Osteocyte (in vitro differentiated cells): ENCODE data around the gene PEX14. TPM values are rescaled to one million over a fixed set of nuclear protein-coding genes. Genes with fewer than 3 reads are reported as not detected.

Experiments
- DNase-seq: peaks from one replicate; pipeline ENCODE4 v3.0.0; 2021; ENCODE audit warnings: mixed read lengths; ENCODE audit not compliant: unreplicated experiment; ENCODE audit errors: extremely low spot score
- H3K27ac Mint-ChIP-seq: one replicate; pipeline ENCODE4 v1.8.0; 2021; ENCODE audit warnings: mild to moderate bottlenecking, mixed read lengths; ENCODE audit not compliant: unreplicated experiment
- H3K27me3 Mint-ChIP-seq: one replicate; pipeline ENCODE4 v1.8.0; 2021; ENCODE audit warnings: mixed read lengths; ENCODE audit not compliant: unreplicated experiment
- H3K36me3 Mint-ChIP-seq: one replicate; pipeline ENCODE4 v1.8.0; 2021; ENCODE audit warnings: mixed read lengths; ENCODE audit not compliant: unreplicated experiment
- H3K4me1 Mint-ChIP-seq: one replicate; pipeline ENCODE4 v1.8.0; 2021; ENCODE audit warnings: mixed read lengths; ENCODE audit not compliant: unreplicated experiment
- H3K4me3 Mint-ChIP-seq: one replicate; pipeline ENCODE4 v1.8.0; 2021; ENCODE audit warnings: mild to moderate bottlenecking, moderate library complexity, mixed read lengths; ENCODE audit not compliant: unreplicated experiment
- H3K9me3 Mint-ChIP-seq: one replicate; pipeline ENCODE4 v1.8.0; 2021; ENCODE audit warnings: mixed read lengths; ENCODE audit not compliant: unreplicated experiment
- CTCF ChIP-seq: fragments of 200-600 bp; sonication (generic); IDR thresholded peaks from 2 replicates; pipeline ENCODE4 v1.5.0; 2021; ENCODE audit warnings: antibody characterized with exemption, mild to moderate bottlenecking, moderate library complexity
- total RNA-seq: library from RNA; stranded (reverse); gene quantifications from 2 replicates; pipeline ENCODE4 v1.2.1, GENCODE V29; 2021

PEX14 gene
- total RNA-seq, 1 donor from 2014 or later = 22.2 TPM

DNA sequence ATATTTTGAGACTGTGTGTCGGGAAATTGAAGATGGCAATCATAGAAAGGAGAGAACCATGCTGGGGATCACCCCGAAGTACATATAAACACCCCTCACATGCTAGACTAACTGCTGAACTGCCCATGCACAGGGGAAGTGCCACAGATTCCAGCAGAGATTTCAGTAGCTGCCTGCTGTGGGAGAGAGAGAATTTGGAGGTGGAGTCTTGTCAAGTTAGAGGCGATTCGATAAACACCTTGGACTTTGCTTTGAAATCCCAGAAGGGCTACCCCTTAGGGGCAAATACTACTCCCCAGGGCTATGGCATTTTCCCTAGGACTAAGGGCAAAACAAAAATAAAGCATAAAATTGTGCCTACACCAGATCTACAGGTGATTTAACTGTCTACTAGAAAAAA lies 103.3 kb downstream of the PEX14 start:
- peaks cover 15% of the 10 kb centered on the region for H3K36me3 Mint-ChIP-seq
- H3K27ac Mint-ChIP-seq = no peak overlapping the region
- no peak for DNase-seq
- H3K27me3 Mint-ChIP-seq = no peaks in the 10 kb centered on the region
- H3K4me3 Mint-ChIP-seq = no peak overlapping the region
- no peak for TF ChIP-seq CTCF
- H3K9me3 Mint-ChIP-seq = peaks cover 16% of the 10 kb centered on the region
- H3K4me1 Mint-ChIP-seq = peaks cover 12% of the 10 kb centered on the region

GRCh38 chr1:10583641-10584040 lies 108.9 kb downstream of the PEX14 start:
- TF ChIP-seq CTCF = no peak
- H3K36me3 Mint-ChIP-seq = peaks cover 16% of the 10 kb centered on the region
- no peaks in the 10 kb centered on the region for H3K4me1 Mint-ChIP-seq
- peaks cover 30% of the 10 kb centered on the region for H3K9me3 Mint-ChIP-seq
- no peaks in the 10 kb centered on the region for H3K27me3 Mint-ChIP-seq
- no peak overlapping the region for H3K4me3 Mint-ChIP-seq
- no peak overlapping the region for H3K27ac Mint-ChIP-seq
- no peak for DNase-seq

DNA sequence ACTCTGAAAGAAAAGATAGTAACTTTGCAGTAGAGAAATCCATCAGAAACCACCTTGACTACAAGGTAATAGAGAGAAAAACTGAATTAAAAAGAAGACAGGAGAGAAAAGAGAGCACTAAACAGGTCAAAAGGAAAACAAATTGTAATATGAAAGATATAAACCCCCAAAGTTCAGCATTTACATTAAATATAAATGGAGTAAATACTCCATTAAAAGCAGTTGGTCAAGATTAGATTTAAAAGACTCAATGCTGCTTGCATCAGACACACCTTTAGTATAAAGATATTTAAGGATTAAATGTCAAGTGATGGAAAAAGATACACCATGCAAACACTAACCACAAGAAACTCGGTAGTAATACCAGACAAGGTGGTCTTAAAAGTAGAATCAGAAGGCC lies 110.5 kb downstream of the PEX14 start:
- H3K27me3 Mint-ChIP-seq = no peaks in the 10 kb centered on the region
- no peaks in the 10 kb centered on the region for H3K4me1 Mint-ChIP-seq
- no peak for DNase-seq
- no peak for TF ChIP-seq CTCF
- H3K9me3 Mint-ChIP-seq = peaks cover 24% of the 10 kb centered on the region
- peaks cover 11% of the 10 kb centered on the region for H3K36me3 Mint-ChIP-seq
- no peak overlapping the region for H3K4me3 Mint-ChIP-seq
- H3K27ac Mint-ChIP-seq = no peak overlapping the region

- H3K36me3 Mint-ChIP-seq = peaks cover 11% of the 10 kb centered on the region
- H3K4me3 Mint-ChIP-seq = no peak overlapping the region
- H3K27ac Mint-ChIP-seq = no peak overlapping the region
- H3K27me3 Mint-ChIP-seq = no peaks in the 10 kb centered on the region
- no peak for DNase-seq
- TF ChIP-seq CTCF = no peak
- H3K9me3 Mint-ChIP-seq = peaks cover 24% of the 10 kb centered on the region
- no peaks in the 10 kb centered on the region for H3K4me1 Mint-ChIP-seq
Measured at GRCh38 chr1:10586125-10586524, 111.4 kb downstream of the PEX14 start.

- H3K4me3 Mint-ChIP-seq = no peak overlapping the region
- H3K27me3 Mint-ChIP-seq = no peaks in the 10 kb centered on the region
- no peaks in the 10 kb centered on the region for H3K4me1 Mint-ChIP-seq
- no peak for TF ChIP-seq CTCF
- DNase-seq = no peak
- peaks cover 6% of the 10 kb centered on the region for H3K36me3 Mint-ChIP-seq
- H3K9me3 Mint-ChIP-seq = peaks cover 17% of the 10 kb centered on the region
- H3K27ac Mint-ChIP-seq = no peak overlapping the region
Measured at GRCh38 chr1:10588640-10589039, 113.9 kb downstream of the PEX14 start.
